ENCODE measurements around the gene C5orf24.
A peak's percentile ranks its signal among the peaks of the same experiment; 100 is the strongest.

DNA sequence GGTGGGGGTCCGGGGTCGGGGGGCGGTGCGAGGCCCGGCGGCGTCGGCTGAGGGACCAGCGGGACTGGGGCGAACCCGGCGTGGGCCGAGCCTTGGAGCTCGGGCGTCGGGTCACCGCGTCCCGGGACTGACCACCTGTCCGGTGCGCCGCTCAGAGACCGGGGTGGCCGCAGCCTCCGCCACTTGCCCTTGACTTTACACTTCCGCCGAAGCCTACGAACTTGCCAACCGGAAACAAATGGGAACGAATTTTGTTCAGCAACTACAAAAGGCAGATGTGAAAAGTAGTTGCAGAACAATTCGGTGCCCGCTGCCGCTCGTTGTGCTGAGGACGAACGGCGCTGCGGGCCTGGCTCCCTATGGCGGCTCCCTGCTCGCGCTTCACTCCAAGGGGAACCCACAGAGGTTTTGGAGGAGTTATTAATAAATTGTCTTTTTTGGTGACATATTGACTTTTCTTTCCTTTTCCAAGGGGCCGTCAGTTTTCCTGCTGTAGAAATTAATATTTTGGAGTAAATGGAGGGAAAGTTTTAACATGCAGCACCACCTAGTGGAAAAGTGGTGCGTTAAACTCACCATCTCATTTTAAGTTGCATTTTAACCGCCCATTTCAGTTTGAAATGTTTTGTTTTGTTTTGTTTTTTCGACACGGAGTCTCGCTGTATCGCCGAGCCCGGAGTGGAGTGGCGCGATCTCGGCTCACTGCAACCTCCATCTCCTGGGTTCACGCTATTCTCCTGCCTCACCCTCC, 59.7 kb downstream of the C5orf24 start:
- TF ChIP-seq RAD21 (IDR thresholded peaks at IDR 0.05; ENCODE audit: low read depth): peak; percentile 52
- TF ChIP-seq, protein P1, sequence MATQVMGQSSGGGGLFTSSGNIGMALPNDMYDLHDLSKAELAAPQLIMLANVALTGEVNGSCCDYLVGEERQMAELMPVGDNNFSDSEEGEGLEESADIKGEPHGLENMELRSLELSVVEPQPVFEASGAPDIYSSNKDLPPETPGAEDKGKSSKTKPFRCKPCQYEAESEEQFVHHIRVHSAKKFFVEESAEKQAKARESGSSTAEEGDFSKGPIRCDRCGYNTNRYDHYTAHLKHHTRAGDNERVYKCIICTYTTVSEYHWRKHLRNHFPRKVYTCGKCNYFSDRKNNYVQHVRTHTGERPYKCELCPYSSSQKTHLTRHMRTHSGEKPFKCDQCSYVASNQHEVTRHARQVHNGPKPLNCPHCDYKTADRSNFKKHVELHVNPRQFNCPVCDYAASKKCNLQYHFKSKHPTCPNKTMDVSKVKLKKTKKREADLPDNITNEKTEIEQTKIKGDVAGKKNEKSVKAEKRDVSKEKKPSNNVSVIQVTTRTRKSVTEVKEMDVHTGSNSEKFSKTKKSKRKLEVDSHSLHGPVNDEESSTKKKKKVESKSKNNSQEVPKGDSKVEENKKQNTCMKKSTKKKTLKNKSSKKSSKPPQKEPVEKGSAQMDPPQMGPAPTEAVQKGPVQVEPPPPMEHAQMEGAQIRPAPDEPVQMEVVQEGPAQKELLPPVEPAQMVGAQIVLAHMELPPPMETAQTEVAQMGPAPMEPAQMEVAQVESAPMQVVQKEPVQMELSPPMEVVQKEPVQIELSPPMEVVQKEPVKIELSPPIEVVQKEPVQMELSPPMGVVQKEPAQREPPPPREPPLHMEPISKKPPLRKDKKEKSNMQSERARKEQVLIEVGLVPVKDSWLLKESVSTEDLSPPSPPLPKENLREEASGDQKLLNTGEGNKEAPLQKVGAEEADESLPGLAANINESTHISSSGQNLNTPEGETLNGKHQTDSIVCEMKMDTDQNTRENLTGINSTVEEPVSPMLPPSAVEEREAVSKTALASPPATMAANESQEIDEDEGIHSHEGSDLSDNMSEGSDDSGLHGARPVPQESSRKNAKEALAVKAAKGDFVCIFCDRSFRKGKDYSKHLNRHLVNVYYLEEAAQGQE (IDR thresholded peaks at IDR 0.05; ENCODE audit: low read depth): no peak
- no peak for TF ChIP-seq EP300 (IDR thresholded peaks at IDR 0.05; ENCODE audit: borderline replicate concordance)
- no peak; the same call in 1 of the 2 replicates for TF ChIP-seq TAF1 (IDR thresholded peaks at IDR 0.05; ENCODE audit: low read depth)
- peak; percentile 15; the same call in 1 of the 2 replicates for TF ChIP-seq YY1 (IDR thresholded peaks at IDR 0.05; ENCODE audit: low read depth)
- no peak for TF ChIP-seq NFIC (IDR thresholded peaks at IDR 0.05)
- TF ChIP-seq MAX (IDR thresholded peaks at IDR 0.05): peak; percentile 42
- no peak for TF ChIP-seq CEBPB (IDR thresholded peaks at IDR 0.05)
- TF ChIP-seq CREB1 (IDR thresholded peaks at IDR 0.05; ENCODE audit: low read depth): no peak
- TF ChIP-seq FOXM1 (IDR thresholded peaks at IDR 0.05; ENCODE audit: borderline replicate concordance, low read depth): peak; percentile 89
